Neuronal stem cell (in vitro differentiated cells): ENCODE data around the gene JUN.
"Not testable (repeated sequence)": the region's sequence is repeated elsewhere in the genome, so short reads cannot be mapped to it uniquely, and the experiment has no call there.

Experiments used
- DNase-seq: peaks from one replicate; pipeline ENCODE4 v3.0.0-alpha.2; 2013; ENCODE audit warnings: low spot score
- H2AFZ ChIP-seq: one replicate; pipeline ENCODE4 v1.6.1; 2013; ENCODE audit warnings: mild to moderate bottlenecking, low read length, inconsistent platforms
- H2AK5ac ChIP-seq: 2 replicates; pipeline ENCODE4 v1.6.1; 2013; ENCODE audit warnings: low read depth, mild to moderate bottlenecking, inconsistent platforms, low read length, moderate library complexity, mixed read lengths
- H2BK120ac ChIP-seq: 2 replicates; pipeline ENCODE4 v1.6.1; 2013; ENCODE audit warnings: low read depth, mild to moderate bottlenecking, inconsistent platforms, low read length, moderate library complexity, mixed read lengths
- H2BK12ac ChIP-seq: one replicate; pipeline ENCODE4 v1.6.1; 2013; ENCODE audit warnings: low read length, inconsistent platforms
- H2BK15ac ChIP-seq: 2 replicates; pipeline ENCODE4 v1.6.1; 2013; ENCODE audit warnings: mild to moderate bottlenecking, low read length, inconsistent platforms, mixed read lengths
- H2BK5ac ChIP-seq: one replicate; pipeline ENCODE4 v1.6.1; 2013; ENCODE audit warnings: inconsistent platforms, mild to moderate bottlenecking, low read length, moderate library complexity
- H3K14ac ChIP-seq: one replicate; pipeline ENCODE4 v1.6.1; 2013; ENCODE audit warnings: low read length, inconsistent platforms
- H3K18ac ChIP-seq: 2 replicates; pipeline ENCODE4 v1.6.1; 2013; ENCODE audit warnings: low read length, inconsistent platforms
- H3K23ac ChIP-seq: 2 replicates; pipeline ENCODE4 v1.6.1; 2013; ENCODE audit warnings: low read depth, mild to moderate bottlenecking, mixed read lengths, low read length, inconsistent platforms; ENCODE audit not compliant: poor library complexity
- H3K27ac ChIP-seq: replicated peaks from 3 replicates; pipeline ENCODE4 v1.5.1; 2013; ENCODE audit warnings: low read length, inconsistent platforms
- H3K27me3 ChIP-seq, 3 experiments: 2 replicates each; pipeline ENCODE4 v1.6.1; 2013; ENCODE audit warnings: low read length in 3 of 3, mild to moderate bottlenecking in 2 of 3, inconsistent platforms in 1 of 3, low read depth in 1 of 3, mixed read lengths in 1 of 3, moderate library complexity in 1 of 3; ENCODE audit not compliant: control insufficient read depth in 3 of 3, insufficient read depth in 3 of 3
- H3K36me3 ChIP-seq, 2 donors: replicated peaks in 1 of 2; 2 replicates each; pipeline ENCODE4 v1.6.1; 2013; ENCODE audit warnings: low read length in 2 of 2; ENCODE audit not compliant: control insufficient read depth in 2 of 2, insufficient read depth in 2 of 2
- H3K4ac ChIP-seq: 2 replicates; pipeline ENCODE4 v1.6.1; 2013; ENCODE audit warnings: inconsistent platforms, mild to moderate bottlenecking, low read length, moderate library complexity
- H3K4me1 ChIP-seq, 2 donors: 1 replicate in 1 of 2; 2 replicates in 1 of 2; pipeline ENCODE4 v1.6.1; 2013; ENCODE audit warnings: low read length in 2 of 2, low read depth in 1 of 2; ENCODE audit not compliant: control insufficient read depth in 2 of 2, insufficient read depth in 1 of 2
- H3K4me2 ChIP-seq: one replicate; pipeline ENCODE4 v1.6.1; 2013; ENCODE audit warnings: mild to moderate bottlenecking, low read length, inconsistent platforms; ENCODE audit not compliant: insufficient read depth, poor library complexity, severe bottlenecking
- H3K4me3 ChIP-seq, 2 donors: 2 replicates each; pipeline ENCODE4 v1.5.1; 2013; ENCODE audit warnings: low read length in 2 of 2, mild to moderate bottlenecking in 2 of 2, inconsistent platforms in 1 of 2, moderate library complexity in 1 of 2
- H3K79me1 ChIP-seq: one replicate; pipeline ENCODE4 v1.6.1; 2013; ENCODE audit warnings: low read depth, mild to moderate bottlenecking, inconsistent platforms, low read length, moderate library complexity
- H3K9ac ChIP-seq: one replicate; pipeline ENCODE4 v1.6.1; 2013; ENCODE audit warnings: mild to moderate bottlenecking, low read depth, low read length, inconsistent platforms; ENCODE audit not compliant: poor library complexity
- H3K9me3 ChIP-seq, 2 donors: replicated peaks in 1 of 2; 2 replicates each; pipeline versions ENCODE3 to v1.6.1; 2013; ENCODE audit warnings: low read length in 2 of 2, mild to moderate bottlenecking in 2 of 2, inconsistent platforms in 1 of 2, low read depth in 1 of 2, mixed read lengths in 1 of 2, moderate library complexity in 1 of 2; ENCODE audit not compliant: control insufficient read depth in 2 of 2, insufficient read depth in 1 of 2
- H4K8ac ChIP-seq: one replicate; pipeline ENCODE4 v1.6.1; 2013; ENCODE audit warnings: low read depth, mild to moderate bottlenecking, inconsistent platforms, low read length, moderate library complexity
- H4K91ac ChIP-seq: one replicate; pipeline ENCODE4 v1.6.1; 2013; ENCODE audit warnings: low read length, low read depth, mild to moderate bottlenecking, inconsistent platforms; ENCODE audit not compliant: poor library complexity
- WGBS, 2 donors: extraction: QIAGEN DNeasy Blood & Tissue Kit; methylation state at CpG; one replicate each; pipeline ENCODE4 v1.1.7; 2013; ENCODE audit warnings: missing lambda C conversion rate in 2 of 2, mixed read lengths in 1 of 2; ENCODE audit not compliant: insufficient read length in 2 of 2, insufficient replicate concordance in 1 of 2; ENCODE audit errors: extremely low coverage in 2 of 2; 5-methylcytosine and 5-hydroxymethylcytosine counted together

Gene JUN

GRCh38 chr1:58803858-58804257 is 20.0 kb upstream of the JUN start:
- no peak overlapping the region for H4K91ac ChIP-seq
- no peak overlapping the region for H3K9ac ChIP-seq
- H3K4me3 ChIP-seq: no peak overlapping the region
- no peaks in the 10 kb centered on the region for H3K36me3 ChIP-seq
- DNase-seq: no peak
- no peak overlapping the region for H3K4ac ChIP-seq
- H3K4me1 ChIP-seq: peaks cover 0 to 1% of the 10 kb centered on the region in 2 donors
- H3K18ac ChIP-seq: no peak overlapping the region
- H2AFZ ChIP-seq: no peak overlapping the region
- H2BK120ac ChIP-seq: no peak overlapping the region
- H3K23ac ChIP-seq: no peak overlapping the region
- H4K8ac ChIP-seq: no peak overlapping the region
- no peak overlapping the region for H3K27ac ChIP-seq
- H2BK5ac ChIP-seq: no peak overlapping the region
- no CpG with 5 or more reads among the region's 2 CpGs for WGBS, 2 donors
- H3K14ac ChIP-seq: no peak overlapping the region
- peaks cover 0 to 17% (median 0%) of the 10 kb centered on the region in 3 experiments for H3K27me3 ChIP-seq
- no peak overlapping the region for H3K4me2 ChIP-seq
- no peak overlapping the region for H2AK5ac ChIP-seq
- no peaks in the 10 kb centered on the region for H3K9me3 ChIP-seq
- H2BK12ac ChIP-seq: no peak overlapping the region
- no peaks in the 10 kb centered on the region for H3K79me1 ChIP-seq
- no peak overlapping the region for H2BK15ac ChIP-seq

DNA sequence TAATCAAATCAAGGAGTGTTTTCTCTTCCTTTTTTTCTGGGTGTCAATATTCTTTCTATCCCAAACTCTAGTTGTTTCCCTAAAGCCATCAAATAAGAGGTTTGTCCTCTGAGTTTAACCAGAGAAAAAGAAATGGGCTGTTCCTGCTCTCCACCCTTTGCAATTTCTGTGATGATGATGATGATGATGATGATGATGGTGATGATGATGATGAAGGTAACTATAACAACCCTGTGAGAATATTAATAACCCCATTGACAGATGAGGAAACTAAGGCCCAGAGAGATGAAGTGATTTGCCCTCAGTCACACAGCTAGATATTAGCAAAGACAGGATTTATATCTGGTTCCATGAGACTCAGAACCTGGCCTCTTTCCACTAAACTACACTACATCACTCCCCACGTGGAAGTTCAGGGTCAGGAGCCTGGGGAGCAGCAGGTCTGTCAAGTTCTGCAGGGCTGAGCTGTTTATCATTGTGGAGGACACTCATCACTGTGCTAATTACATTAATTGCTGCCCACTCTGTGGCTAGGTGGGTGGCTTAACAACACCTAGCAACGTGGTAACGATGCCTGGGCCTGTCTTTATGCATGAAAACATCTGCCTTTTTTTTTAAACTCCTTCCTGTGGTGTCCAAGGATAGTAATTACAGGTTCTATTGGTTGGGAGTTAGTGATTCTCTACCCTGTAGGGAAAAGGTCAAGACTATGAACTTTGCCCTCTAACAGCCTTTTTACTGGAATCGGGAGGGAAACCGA is 19.0 kb upstream of the JUN start:
- H3K14ac ChIP-seq: no peak overlapping the region
- peaks cover 0 to 1% of the 10 kb centered on the region in 2 donors for H3K4me1 ChIP-seq
- no peak for DNase-seq
- H3K18ac ChIP-seq: no peak overlapping the region
- no peak overlapping the region for H4K8ac ChIP-seq
- no peak overlapping the region for H3K4ac ChIP-seq
- no peak overlapping the region for H2AK5ac ChIP-seq
- no peak overlapping the region for H2BK12ac ChIP-seq
- peaks cover 0 to 13% (median 0%) of the 10 kb centered on the region in 3 experiments for H3K27me3 ChIP-seq
- no peak overlapping the region for H3K27ac ChIP-seq
- H3K9ac ChIP-seq: no peak overlapping the region
- H3K36me3 ChIP-seq: no peaks in the 10 kb centered on the region
- H2BK120ac ChIP-seq: no peak overlapping the region
- H3K79me1 ChIP-seq: no peaks in the 10 kb centered on the region
- H3K4me3 ChIP-seq: no peak overlapping the region
- H3K23ac ChIP-seq: no peak overlapping the region
- H3K9me3 ChIP-seq: no peaks in the 10 kb centered on the region
- H4K91ac ChIP-seq: no peak overlapping the region
- no CpG with 5 or more reads among the region's 5 CpGs for WGBS, 2 donors
- no peak overlapping the region for H2BK15ac ChIP-seq
- no peak overlapping the region for H2AFZ ChIP-seq
- H2BK5ac ChIP-seq: no peak overlapping the region
- H3K4me2 ChIP-seq: no peak overlapping the region

- H2AFZ ChIP-seq, DNase-seq, H3K23ac ChIP-seq, H3K18ac ChIP-seq, H3K79me1 ChIP-seq, H3K36me3 ChIP-seq, H3K27ac ChIP-seq, H2BK120ac ChIP-seq, H3K4me2 ChIP-seq, H3K9me3 ChIP-seq, H3K9ac ChIP-seq, H3K4ac ChIP-seq, H3K4me3 ChIP-seq, H3K4me1 ChIP-seq, H2BK12ac ChIP-seq, H2BK15ac ChIP-seq, H2BK5ac ChIP-seq, H4K8ac ChIP-seq, H3K14ac ChIP-seq, H4K91ac ChIP-seq, H2AK5ac ChIP-seq: not testable (repeated sequence)
- no CpG with 5 or more reads among the region's 1 CpG for WGBS, 2 donors
- peaks cover 0 to 13% (median 0%) of the 10 kb centered on the region in 3 experiments for H3K27me3 ChIP-seq
Measured at GRCh38 chr1:58801286-58801685, 17.4 kb upstream of the JUN start.

GRCh38 chr1:58799650-58800049 is 15.8 kb upstream of the JUN start:
- H3K4me3 ChIP-seq: no peak overlapping the region
- no peak overlapping the region for H3K4ac ChIP-seq
- no peak overlapping the region for H3K9ac ChIP-seq
- no peak overlapping the region for H2AFZ ChIP-seq
- no peak overlapping the region for H2BK120ac ChIP-seq
- H3K27ac ChIP-seq: no peak overlapping the region
- H4K8ac ChIP-seq: no peak overlapping the region
- no peak overlapping the region for H2AK5ac ChIP-seq
- no peak overlapping the region for H3K23ac ChIP-seq
- H3K4me1 ChIP-seq: peaks cover 0 to 1% of the 10 kb centered on the region in 2 donors
- H4K91ac ChIP-seq: no peak overlapping the region
- H2BK15ac ChIP-seq: no peak overlapping the region
- H2BK12ac ChIP-seq: no peak overlapping the region
- DNase-seq: no peak
- no peak overlapping the region for H3K14ac ChIP-seq
- no peaks in the 10 kb centered on the region for H3K9me3 ChIP-seq
- H2BK5ac ChIP-seq: no peak overlapping the region
- no peaks in the 10 kb centered on the region for H3K79me1 ChIP-seq
- no peak overlapping the region for H3K4me2 ChIP-seq
- H3K18ac ChIP-seq: no peak overlapping the region
- H3K36me3 ChIP-seq: no peaks in the 10 kb centered on the region
- peaks cover 0 to 13% (median 0%) of the 10 kb centered on the region in 3 experiments for H3K27me3 ChIP-seq
- WGBS, 2 donors: no CpG with 5 or more reads among the region's 1 CpG
